Putamen (tissue), 1 donor: ENCODE results near the gene LPIN3.
A peak's percentile ranks its signal among the peaks of the same experiment; 100 is the strongest.

Experiments
- DNase-seq: peaks from one replicate; pipeline ENCODE4 v3.0.0-alpha.2; 2016; ENCODE audit warnings: low spot score

The LPIN3 gene

DNA sequence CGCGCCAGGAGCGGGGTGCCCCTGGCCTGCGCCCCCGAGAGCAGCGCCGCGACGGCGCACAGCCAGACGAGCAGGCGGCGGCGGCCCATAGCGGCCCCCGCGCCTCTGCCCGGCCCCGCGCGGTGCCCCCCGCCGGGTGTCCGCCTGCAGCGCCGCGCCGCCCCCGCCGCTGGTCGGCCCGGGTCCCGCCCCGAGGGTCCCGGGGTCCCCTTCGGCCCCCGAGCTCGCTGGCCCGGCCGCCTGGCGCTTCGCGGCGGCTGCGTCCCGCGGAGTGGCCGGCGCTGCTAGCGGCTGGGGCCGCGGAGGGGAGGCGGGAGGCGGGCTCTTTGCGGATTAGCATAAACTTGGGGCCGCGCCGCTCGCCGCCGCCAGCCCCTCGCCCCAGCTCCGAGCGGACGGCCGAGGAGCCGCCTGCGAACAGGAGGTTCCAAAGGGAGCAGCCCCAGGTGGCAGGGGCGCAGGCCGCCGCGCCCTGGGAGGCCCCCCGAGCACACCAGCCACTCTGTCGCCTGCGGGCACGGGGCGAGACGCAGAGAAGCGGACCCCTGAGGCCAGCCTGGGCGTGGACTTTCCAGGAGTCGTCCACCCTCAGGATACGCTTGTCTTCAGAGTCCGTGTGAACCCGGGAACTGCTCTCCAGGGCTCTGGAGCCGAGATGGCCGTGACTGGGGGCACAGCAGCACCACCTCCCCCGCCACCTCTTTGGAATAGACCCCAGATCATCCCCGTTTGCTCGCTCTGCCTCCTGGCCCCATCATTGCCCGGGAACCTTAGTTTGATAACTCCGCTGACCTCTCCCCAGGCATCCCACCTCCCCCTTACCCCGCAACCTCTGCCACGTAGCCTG lies 26.1 kb downstream of the LPIN3 start, which contains the start of gene EMILIN3:
Gene EMILIN3 (minus strand): TSS at position 273 of the 847 bp plus-strand sequence. CDS start 184 bp downstream, at position 89.
- DNase-seq, result no peak

GRCh38 chr20:41367393-41367695 lies 26.7 kb downstream of the LPIN3 start:
- no peak for DNase-seq

- DNase-seq, result no peak
Observed at GRCh38 chr20:41367956-41368355, 27.3 kb downstream of the LPIN3 start.

GRCh38 chr20:41369673-41370072 lies 29.1 kb downstream of the LPIN3 start:
- DNase-seq, result no peak

- DNase-seq, result no peak
Observed at GRCh38 chr20:41370176-41370575, 29.6 kb downstream of the LPIN3 start.

DNA sequence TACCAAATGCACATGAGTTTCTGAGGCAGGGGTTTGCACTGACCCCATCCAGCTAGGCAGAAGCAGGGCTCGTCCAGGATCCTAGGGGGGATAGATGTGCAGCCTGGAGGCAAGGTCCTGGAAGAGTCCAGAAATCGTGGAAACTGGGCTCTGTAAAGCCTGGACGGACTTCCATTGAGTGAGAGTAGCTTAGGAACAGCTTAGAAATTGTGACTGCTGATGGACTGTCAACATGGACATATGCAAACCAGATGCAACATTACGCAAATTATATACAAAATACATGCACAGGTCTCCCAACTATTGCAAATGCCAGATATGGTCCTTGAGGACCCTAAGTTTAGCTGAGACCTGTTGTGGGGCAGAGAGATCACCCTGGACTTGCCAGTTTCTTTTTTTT lies 30.8 kb downstream of the LPIN3 start:
- no peak for DNase-seq

GRCh38 chr20:41373251-41373783 lies 32.7 kb downstream of the LPIN3 start:
- no peak for DNase-seq

GRCh38 chr20:41373931-41374920 lies 33.6 kb downstream of the LPIN3 start:
- no peak for DNase-seq

DNA sequence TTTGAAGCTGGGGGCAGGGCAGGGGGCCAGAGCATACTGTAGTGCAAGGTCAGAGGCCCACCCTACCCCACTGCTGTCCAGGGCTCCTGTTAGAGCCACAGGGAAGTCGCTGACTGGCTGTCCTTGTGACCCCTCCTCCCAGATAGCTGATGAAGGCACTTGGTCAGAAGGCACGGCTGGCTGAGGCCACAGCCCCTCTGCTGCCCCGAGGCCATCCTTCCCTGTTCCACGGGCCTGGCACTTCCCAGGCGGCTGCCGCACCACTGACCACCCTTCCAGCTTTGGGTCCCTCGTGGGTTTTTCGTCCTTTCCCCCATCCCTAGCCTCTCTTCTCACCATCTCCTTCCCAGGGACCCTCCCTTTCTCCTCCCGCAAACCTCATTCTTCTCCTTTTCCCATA lies 35.2 kb downstream of the LPIN3 start:
- no peak for DNase-seq

DNA sequence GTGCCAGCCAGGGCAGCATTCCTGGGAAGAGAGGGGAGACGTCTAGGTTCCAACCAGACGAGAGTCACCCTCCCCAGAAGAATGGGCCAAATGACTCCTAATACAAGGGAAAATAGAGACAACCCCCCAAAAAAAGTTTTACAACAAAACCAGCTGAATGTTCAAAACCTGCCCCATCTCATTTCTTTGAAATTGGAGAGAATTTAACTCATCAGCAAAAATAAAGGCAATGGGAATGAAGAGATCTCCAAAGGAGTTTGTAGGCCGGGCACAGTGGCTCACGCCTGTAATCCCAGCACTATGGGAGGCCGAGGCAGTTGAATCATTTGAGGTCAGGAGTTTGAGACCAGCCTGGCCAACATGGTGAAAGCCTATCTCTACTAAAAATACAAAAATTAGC lies 35.7 kb downstream of the LPIN3 start:
- no peak for DNase-seq

- DNase-seq, result no peak
Observed at GRCh38 chr20:41377275-41377674, 36.7 kb downstream of the LPIN3 start.

DNA sequence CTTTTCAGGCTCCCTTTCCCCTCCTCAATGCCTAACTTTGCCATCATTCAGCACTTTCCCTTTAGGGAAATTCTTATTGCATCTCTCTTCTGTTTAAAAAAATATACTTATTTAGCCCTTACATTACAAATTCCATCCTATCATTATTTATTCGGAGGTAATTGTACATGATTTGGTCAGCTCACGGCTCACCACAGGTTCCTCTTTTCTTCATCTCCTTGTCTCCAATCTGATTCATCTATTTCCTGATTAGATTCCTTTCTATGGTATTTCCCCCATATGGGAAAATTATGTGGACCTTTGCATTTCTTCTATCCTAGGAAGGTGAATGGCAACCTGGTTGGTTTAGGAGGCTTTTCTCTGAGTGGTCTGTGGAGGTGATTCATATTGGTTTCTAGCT lies 38.9 kb downstream of the LPIN3 start:
- no peak for DNase-seq

GRCh38 chr20:41380551-41381193 lies 40.1 kb downstream of the LPIN3 start:
- no peak for DNase-seq

GRCh38 chr20:41382791-41383305 lies 42.2 kb downstream of the LPIN3 start:
- no peak for DNase-seq

- no peak for DNase-seq
Observed at GRCh38 chr20:41386502-41387427, 46.1 kb downstream of the LPIN3 start.

- DNase-seq, result no peak
Observed at GRCh38 chr20:41387444-41387851, 46.8 kb downstream of the LPIN3 start.

DNA sequence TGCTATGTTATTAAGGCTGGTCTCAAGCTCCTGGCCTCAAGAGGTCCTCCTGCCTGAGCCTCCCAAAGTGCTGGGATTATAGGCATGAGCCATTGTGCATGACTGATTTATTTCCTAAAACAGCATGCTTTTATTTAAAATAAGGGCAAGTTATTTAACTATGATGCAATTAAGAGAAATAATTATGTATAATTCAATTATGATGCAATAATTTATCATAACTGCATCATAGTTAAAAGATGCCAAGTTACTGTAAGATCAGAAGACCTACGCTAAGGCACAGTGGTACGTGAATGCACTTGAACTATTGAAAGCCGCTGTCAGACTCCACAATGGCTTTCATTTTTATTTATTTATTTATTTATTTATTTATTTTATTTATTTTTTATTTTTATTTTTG lies 50.3 kb downstream of the LPIN3 start:
- DNase-seq, result no peak

DNA sequence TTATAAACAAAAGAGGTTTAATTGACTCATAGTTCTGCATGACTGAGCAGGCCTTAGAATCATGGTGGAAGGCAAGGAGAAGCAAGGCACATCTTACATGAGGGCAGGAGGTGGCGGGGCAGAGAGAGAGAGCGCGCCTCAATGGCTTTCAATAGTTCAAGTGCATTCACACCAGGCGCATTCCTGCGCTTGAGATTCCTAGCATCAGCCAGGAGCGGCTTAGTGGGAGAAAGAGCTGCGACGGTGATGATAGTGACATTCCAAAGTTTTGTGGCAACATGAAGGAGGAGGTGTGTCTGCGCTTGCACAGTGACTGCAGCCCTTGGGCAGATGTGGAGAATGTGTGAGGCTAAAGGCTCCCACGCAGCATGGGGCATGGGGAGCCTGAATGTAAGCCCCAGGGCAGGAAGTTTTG lies 51.0 kb downstream of the LPIN3 start:
- DNase-seq, result no peak

- no peak for DNase-seq
Observed at GRCh38 chr20:41392295-41392694, 51.7 kb downstream of the LPIN3 start.

- peak; percentile 74 for DNase-seq
Observed at GRCh38 chr20:41392871-41393704, 52.5 kb downstream of the LPIN3 start.
